GM12801 (cell line): ENCODE results near the gene ADD1.

Experiments used
- TF ChIP-seq, protein P1 (sequence below): IDR thresholded peaks from one replicate; pipeline ENCODE4 v1.5.1; 2011; ENCODE audit warnings: control low read depth; ENCODE audit not compliant: insufficient read length; ENCODE audit errors: extremely low read depth

ADD1 gene

DNA sequence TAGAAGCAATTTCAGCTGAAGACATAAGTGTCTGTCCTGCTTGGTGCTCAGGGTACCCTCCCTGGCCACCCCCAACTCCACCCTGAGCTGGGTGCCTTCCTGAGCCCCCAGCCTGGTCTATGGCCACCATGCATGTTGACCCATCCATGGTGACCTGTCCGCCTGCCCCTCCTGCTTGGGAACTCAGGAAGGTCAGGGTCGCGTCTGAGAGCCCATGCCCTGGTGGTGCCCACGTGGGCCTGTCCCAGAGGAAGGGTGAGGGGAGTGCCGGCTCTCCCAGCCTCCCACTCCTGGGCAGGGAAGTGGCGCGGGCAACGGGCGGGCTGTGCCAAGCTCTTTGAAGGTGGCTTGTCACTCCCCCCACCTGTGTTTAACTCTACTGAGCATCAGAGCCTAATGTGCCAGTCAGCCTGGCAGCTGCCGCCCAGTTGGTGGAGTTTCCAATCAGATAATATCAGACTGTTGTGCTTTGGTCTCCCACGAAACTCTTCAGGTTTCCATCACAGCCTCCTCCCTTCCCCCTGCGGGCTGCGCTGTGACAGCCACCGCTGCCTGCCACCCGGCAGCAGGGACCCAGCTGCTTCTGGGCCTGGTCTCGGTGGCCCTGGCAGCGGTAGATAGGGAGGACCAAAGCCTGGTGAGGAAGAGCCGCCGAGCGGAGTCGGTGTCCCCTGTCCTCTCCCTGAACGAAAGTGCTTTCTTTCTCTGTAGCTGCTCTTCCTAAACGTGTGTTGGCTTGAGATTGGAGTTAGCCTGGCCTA lies 45.9 kb upstream of the ADD1 start:
- TF ChIP-seq, protein P1, sequence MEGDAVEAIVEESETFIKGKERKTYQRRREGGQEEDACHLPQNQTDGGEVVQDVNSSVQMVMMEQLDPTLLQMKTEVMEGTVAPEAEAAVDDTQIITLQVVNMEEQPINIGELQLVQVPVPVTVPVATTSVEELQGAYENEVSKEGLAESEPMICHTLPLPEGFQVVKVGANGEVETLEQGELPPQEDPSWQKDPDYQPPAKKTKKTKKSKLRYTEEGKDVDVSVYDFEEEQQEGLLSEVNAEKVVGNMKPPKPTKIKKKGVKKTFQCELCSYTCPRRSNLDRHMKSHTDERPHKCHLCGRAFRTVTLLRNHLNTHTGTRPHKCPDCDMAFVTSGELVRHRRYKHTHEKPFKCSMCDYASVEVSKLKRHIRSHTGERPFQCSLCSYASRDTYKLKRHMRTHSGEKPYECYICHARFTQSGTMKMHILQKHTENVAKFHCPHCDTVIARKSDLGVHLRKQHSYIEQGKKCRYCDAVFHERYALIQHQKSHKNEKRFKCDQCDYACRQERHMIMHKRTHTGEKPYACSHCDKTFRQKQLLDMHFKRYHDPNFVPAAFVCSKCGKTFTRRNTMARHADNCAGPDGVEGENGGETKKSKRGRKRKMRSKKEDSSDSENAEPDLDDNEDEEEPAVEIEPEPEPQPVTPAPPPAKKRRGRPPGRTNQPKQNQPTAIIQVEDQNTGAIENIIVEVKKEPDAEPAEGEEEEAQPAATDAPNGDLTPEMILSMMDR, result no peak

DNA sequence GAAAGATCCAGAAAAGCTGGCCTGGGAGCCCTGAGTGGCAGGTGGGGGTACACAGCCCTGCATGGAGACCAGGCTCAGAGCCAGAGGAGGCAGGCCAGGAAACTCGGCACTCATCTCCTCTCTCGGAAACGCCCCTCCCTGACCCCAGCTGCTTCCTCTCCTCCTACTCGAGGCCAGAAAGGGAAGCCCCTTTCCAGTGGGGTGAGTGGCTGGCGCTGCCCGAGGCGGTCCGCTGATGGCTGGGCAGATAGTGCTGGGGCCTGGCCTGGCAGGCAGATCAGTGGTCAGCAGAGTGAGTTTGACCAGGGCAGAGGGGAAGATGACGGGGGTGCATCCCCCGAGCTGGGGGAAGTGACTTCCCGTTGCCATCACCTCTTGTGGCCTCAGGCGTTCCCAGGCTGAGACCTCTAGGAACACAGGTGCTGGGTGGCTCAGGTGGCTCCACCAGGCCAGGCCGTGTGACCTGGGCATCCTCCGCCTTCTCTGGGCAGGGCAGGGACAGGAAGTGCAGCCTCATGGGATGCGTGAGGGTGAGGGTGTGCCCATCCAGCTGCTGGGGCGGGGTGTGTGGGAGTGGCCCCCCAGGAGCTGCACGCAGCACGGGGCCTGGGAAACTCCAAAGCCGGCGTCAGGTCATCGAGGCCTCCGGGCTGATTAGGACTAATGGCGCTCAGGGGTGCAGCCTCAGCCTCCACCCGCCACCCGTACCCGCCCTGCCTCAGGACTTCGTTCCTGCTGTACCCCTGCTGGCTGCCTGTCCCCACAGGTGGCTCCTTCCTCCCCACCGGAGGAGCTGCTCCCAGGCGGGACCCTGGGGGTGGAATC lies 45.0 kb upstream of the ADD1 start:
- TF ChIP-seq, protein P1, result no peak

DNA sequence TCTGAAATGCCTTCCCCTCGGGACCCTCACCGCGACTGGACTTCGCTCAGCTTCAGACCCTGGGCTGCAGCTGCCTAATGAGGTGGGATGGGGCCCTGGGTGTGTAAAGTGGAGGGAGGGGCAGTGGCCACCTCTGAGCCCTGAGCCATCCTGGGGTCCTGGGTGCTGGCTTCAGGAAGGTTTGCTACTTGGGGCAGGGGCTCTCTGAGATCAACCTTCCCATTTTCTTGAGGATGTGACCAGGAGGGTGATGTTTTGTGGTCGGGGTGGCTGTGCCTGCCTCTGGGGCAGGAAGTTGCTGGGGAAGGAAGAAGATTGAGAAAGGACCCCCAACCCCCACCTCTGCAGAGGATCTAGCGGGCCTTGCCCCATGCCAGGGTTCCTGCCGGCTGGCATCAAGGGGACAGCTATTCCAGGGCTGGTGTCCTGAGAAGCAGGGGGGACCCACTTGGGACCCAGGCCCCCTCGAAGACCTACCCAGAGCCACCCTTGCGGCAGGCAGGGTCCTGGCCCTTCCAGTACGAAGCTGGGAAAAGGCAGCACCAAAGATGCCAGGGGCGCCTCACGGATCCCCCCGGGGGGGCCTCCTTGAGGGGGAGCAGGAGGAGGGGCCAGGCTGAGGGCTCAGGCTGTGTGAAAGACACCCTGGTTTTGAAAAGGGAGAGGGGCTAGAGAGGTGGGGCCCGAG lies 44.3 kb upstream of the ADD1 start:
- TF ChIP-seq, protein P1, result no peak

DNA sequence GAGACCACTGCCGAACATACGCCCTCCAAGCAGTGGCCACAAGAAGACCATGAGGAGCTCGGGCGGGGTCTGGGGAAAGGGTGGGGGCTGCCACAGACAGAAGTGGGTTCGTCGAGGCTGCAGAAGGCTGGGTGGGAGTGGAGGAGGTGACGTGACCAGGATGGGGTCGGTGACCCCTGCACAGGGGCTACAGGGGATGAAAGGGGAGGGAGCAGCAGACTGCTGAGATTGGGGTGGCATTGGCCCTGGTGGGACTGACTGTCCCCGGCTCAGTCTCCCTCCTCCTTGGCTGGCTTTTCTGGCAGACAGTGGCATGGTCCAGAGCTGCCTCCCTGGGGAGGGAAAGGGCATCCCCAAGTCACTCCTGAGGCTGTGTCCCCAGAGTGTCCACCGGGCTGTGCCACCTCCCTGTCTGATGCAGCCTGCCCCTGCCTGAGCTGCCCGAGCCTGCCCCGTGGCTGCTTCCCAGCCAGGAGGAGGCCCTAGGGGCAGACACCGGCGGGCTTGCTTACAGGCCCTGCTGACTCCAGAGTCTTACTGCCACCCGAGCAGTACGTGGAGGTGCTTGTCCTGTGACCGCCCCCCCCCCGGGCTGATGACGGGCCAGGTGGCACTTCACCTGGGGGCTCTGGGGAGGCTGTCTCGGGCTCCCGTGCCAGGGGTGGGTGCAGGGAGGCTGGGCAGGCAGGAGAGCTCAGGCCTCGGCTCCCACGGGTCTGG lies 43.5 kb upstream of the ADD1 start:
- TF ChIP-seq, protein P1, result no peak

DNA sequence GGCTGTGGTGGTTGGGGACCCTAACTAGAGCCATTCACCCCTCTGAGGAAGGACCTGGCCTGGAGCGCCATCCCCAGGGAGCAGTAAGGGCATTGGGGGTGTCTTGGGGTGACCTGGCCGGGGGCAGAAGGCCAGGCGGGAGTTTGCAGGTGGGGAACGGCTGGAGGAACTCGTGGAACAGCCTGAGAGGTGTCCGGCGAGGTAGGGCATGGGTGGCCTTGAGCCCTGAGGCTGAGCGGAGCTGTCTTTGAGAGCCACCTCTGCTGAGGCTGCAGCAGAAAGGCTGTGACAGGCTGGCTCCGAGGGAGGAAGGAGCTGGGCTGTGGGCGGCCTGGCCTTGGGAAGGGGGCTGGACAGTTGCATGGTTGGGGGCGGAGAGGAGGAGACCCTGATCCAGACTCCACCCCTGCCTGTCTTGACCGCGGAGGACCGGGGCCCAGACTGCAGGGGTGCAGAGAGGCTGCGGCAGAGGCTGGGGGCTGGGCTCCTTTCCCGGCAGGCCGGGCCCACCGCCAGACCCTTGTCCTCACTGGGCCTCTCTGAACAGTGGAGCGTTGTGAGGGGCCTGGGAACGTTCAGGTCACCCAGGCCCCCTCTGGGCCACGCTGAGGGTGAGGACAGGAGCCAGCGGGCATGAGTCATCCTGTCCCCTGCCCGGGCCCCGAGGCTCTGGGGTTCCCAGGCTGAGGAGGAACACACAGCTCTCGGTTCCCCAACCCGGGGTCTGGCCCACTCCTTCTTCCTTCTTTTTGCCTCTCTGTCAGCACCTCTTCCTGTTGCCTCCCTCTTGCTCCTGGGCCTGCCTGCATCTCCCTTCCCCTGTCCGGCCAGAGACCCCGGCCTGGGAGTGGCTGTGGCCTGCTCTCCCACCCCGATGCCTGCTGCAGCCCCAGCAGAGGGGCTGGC lies 42.7 kb upstream of the ADD1 start:
- TF ChIP-seq, protein P1, result no peak

DNA sequence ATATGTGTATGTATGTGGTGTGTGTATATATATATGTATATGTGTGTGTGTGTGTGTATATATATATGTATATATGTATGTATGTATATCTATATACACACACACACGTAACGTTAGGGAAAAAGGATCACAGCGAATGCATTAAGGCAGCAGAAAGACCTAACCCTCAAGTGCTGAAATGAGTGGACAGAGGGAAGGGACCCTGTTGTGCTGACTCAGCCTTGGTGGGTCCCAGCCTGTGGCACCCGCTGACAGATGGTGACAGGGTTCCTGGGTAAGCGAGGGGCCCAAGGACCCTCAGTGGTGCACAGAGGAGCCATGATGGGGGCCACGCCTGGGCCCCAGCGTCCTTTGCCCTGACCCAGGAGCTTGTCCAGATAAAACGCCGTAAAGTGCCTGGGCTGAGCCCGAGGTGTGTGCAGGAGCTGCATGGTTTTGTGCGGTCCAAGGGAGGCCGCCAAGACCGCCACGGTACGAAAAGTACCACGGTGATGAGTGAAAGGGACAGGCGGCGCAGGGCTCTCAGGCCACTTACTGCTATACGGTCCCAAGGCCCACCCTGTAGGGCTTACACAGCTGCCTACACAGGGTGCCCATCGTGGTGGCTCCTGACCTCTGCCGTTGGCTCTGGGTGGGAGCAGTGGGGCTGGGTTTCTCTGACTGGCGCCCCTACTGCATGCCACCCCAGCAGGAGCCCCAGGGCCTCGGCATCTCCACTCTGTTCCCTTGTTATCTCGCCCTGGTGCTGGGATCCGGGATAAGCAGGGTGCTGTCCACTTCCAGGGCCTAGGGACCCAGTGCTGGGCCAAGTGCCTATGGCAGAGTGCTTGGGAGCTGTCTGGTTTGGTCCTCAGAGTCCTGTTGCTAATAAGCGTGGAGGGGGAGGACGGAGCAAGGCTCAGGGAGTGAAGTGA lies 40.8 kb upstream of the ADD1 start:
- TF ChIP-seq, protein P1, result no peak
